Measurements from ENCODE around the gene NEAT1.

Gene NEAT1

DNA sequence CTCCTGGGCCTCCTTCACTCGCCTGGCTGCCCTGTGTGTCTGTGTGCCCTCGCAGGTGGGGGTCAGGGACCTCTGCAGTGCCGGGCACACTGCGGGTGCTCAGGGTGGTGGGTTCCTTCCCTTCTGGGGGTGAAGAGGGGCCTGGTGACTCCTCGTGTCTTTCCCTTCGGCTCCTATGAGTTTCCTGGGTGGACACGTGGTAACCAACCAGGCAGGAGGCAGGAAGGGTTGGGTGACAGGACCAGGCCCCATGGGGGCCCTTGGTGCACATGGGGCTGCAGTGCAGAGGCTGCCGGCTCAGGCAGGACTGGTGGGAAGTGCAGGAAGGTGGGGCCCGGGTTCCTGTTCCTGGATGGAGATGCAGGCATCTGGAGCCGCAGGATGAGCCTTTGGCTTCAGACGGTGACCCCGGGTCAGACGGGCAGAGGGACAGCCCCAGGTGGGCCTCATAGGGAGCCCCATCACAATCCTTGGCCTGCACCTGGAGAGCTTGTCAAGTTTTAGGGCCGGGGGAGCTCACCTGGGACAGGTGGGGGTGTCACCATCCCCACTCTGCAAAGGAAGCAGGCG lies 26.6 kb upstream of the NEAT1 start:
- DNase-seq (ENCODE audit: insufficient read length, low spot score), result no peak
- FAIRE-seq, result no peak
- TF ChIP-seq, protein P1, sequence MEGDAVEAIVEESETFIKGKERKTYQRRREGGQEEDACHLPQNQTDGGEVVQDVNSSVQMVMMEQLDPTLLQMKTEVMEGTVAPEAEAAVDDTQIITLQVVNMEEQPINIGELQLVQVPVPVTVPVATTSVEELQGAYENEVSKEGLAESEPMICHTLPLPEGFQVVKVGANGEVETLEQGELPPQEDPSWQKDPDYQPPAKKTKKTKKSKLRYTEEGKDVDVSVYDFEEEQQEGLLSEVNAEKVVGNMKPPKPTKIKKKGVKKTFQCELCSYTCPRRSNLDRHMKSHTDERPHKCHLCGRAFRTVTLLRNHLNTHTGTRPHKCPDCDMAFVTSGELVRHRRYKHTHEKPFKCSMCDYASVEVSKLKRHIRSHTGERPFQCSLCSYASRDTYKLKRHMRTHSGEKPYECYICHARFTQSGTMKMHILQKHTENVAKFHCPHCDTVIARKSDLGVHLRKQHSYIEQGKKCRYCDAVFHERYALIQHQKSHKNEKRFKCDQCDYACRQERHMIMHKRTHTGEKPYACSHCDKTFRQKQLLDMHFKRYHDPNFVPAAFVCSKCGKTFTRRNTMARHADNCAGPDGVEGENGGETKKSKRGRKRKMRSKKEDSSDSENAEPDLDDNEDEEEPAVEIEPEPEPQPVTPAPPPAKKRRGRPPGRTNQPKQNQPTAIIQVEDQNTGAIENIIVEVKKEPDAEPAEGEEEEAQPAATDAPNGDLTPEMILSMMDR (IDR thresholded peaks at IDR 0.05; ENCODE audit: insufficient read depth, missing control alignments), result no peak

DNA sequence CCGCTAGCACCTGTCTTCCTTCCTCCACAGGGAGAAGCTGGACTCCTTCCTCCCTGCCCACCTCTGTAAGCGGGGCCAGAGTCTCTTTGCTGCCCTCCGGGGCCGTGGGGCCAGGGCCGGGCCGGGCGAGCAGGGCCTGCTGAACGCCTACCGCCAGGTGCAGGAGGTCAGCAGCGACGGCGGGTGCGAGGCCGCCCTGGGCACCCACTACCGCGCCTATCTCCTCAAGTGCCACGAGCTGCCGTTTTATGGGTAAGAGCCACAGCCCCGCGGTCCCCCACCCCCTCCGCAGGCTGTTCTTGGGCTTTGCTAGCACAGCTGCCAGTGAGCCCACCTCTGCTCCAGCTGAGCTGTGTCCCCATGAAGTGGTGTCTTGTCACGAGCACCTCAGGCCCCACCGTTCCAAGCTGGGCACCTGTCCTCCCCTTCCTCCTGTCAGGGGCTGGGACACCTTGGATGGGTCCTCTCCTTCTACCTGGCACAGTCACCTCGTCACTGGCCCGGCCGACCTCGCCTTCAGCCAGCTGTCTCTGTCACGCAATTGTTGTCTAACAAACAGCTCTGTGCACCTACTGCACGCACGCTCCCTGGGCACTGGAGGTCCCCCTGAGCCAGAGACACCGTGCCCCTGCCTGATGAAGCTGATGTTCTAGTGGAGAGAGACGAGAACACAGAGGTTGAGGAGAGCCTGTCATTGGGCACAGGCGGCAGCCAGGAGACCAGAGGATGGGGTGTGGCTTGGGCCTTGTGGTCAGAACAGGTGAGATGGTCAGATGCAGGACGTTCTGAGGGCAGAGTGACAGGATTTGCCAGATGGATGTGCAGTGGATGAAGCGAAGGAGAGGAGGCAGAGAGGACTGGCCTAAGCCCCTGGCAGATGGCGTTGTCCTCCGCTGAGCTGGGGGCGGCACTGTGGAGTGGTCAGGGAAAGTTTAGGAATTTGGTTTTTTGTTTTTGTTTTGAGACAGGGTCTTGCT lies 25.5 kb upstream of the NEAT1 start:
- TF ChIP-seq, protein P1 (IDR thresholded peaks at IDR 0.05; ENCODE audit: insufficient read depth, missing control alignments), result no peak
- no peak for FAIRE-seq

DNA sequence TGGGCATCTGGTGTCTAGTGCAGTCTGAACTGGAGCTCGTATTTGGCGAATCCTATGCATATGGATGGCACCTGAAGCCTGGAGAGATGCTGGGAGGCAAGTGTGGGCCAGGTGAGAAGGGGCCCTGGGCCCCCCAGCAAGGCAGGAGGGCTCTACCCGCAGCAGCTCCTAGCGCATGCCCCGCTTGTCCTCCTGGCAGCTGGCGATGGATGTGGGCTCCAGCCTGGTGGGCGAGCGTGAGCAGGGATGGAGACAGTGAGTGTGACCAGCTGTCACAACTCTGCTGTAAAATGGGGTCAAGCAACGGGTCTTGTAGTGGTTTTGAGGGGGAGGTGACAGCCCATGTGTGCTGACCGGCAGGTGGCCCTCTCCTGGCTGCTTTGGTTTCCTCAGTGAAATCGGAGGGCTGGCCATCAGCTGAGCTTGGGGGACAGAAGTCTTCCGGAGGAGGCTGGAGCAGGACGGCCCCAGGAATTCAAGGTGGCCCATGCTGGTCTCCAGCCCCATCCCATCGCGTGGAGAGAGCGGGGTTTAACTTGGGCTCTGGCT lies 24.2 kb upstream of the NEAT1 start:
- DNase-seq (ENCODE audit: insufficient read length, low spot score) (no peak), FAIRE-seq (no peak)
- TF ChIP-seq, protein P1 (IDR thresholded peaks at IDR 0.05; ENCODE audit: insufficient read depth, missing control alignments), result no peak

More for the DNA sequence above, 25.5 kb upstream of the NEAT1 start:
- no peak for DNase-seq (ENCODE audit: insufficient read length, low spot score)

DNA sequence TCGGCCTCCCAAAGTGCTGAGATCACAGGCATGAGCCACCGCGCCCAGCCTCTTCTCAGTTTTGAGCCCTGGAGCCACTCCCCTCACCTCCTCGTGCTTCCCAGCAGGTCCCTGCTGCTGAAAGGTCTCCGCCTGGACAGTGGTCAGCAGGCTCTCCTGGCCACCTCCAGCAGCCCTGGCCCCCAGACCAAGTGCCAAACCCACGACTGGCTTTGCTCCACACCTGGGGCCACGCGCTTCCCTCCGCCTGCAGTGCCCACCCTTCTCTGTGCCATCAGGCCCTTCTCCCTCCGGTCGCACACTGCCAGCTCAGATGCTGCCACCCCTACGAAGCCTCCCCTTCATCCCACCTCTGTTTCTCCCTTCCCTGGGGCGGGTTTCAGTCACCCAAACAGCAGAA lies 23.3 kb upstream of the NEAT1 start:
- FAIRE-seq (no peak), DNase-seq (ENCODE audit: insufficient read length, low spot score) (no peak)
- TF ChIP-seq, protein P1 (IDR thresholded peaks at IDR 0.05; ENCODE audit: insufficient read depth, missing control alignments), result no peak

DNA sequence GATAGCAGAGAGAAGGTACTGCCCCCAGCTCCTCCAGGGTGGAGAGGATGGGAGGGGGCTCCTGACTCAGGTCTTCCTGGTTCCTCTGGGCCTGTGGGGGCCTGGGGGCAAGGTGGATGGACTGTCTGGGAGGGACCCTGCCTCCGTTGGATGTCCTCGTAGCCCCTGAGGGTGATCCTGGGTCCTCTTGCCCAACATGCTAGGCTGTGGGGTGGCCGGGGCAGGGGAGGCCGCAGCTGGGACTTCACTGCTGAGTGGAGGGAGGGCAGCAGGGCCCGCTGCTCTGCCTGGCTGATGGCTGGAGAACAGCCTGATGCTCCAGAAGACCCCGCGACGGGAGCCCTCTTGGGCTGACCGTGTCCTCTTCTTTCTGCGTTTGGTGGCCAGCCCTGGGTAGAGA lies 22.8 kb upstream of the NEAT1 start:
- no peak for FAIRE-seq
- TF ChIP-seq, protein P1 (IDR thresholded peaks at IDR 0.05; ENCODE audit: insufficient read depth, missing control alignments), result no peak
- no peak for DNase-seq (ENCODE audit: insufficient read length, low spot score)

DNA sequence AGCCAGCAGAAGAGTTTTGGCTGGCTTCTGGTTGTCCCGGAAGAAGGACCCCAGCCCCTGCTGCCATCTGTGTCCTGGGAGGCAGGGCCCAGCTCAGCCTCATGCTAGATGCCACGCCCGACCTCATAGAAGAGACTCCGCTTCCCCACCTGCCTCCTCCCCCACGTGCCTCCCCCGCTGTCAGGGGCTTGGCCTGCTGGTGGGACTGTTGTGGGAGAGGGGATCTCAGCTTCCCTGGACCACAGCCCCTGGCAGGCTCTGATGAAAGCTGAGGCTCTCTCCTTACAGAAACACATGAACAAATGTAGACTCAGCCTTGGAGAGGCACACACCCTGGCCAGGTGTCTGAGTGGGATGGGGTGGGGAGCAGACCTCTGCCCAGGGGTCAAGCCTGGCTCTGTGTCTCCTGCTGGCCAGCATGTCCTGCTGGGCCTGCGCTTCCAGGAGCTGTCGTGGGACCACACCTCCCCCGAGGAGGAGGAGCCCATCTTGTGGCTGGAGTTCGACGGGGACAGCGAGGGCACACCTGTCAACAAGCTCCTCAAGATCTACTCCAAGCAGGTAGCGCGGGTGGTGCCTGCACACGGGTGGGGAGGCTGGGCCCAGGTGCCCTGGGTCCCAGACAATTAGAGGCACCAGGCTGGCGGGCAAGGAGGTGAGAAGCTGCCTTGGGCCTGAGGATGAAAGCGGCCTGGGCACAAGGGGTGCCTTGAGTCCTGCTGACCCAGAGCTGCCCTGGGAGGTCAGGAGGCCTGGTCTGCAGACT lies 22.1 kb upstream of the NEAT1 start:
- DNase-seq (ENCODE audit: insufficient read length, low spot score) (no peak), FAIRE-seq (no peak)
- TF ChIP-seq, protein P1 (IDR thresholded peaks at IDR 0.05; ENCODE audit: insufficient read depth, missing control alignments), result no peak
